SW 1271 (cell line): ENCODE data around the gene ZBTB45.
"Not testable (repeated sequence)": the region's sequence is repeated elsewhere in the genome, so short reads cannot be mapped to it uniquely, and the experiment has no call there.

ENCODE experiments used
- DNase-seq, 2 experiments: peaks; one replicate each; lab custom pipeline; 2025; lab: John Stamatoyannopoulos, UW

Gene ZBTB45

GRCh38 chr19:58510084-58510862 lies 9.3 kb downstream of the ZBTB45 start:
- DNase-seq = no peak

GRCh38 chr19:58509731-58510083 lies 9.9 kb downstream of the ZBTB45 start:
- no peak for DNase-seq

- DNase-seq = not testable (repeated sequence)
Observed at GRCh38 chr19:58507602-58508223, 11.9 kb downstream of the ZBTB45 start.

- no peak for DNase-seq
Observed at GRCh38 chr19:58500242-58500641, 19.4 kb downstream of the ZBTB45 start.

GRCh38 chr19:58499021-58499927 lies 20.3 kb downstream of the ZBTB45 start:
- DNase-seq = peak; percentile 88 to 95

GRCh38 chr19:58498316-58499020 lies 21.1 kb downstream of the ZBTB45 start:
- no peak for DNase-seq

GRCh38 chr19:58497634-58498170 lies 21.9 kb downstream of the ZBTB45 start:
- DNase-seq = no peak

GRCh38 chr19:58492265-58492664 lies 27.3 kb downstream of the ZBTB45 start:
- no peak for DNase-seq

- DNase-seq = no peak
Observed at GRCh38 chr19:58491393-58491792, 28.2 kb downstream of the ZBTB45 start.

- not testable (repeated sequence) for DNase-seq
Observed at GRCh38 chr19:58484349-58484748, 35.3 kb downstream of the ZBTB45 start.

- no peak for DNase-seq
Observed at GRCh38 chr19:58483776-58484175, 35.8 kb downstream of the ZBTB45 start.

GRCh38 chr19:58482372-58482771 lies 37.2 kb downstream of the ZBTB45 start:
- no peak for DNase-seq

- no peak for DNase-seq
Observed at GRCh38 chr19:58480831-58481230, 38.8 kb downstream of the ZBTB45 start.

GRCh38 chr19:58480481-58480830 lies 39.2 kb downstream of the ZBTB45 start:
- no peak for DNase-seq

GRCh38 chr19:58479736-58480480 lies 39.7 kb downstream of the ZBTB45 start:
- no peak for DNase-seq

GRCh38 chr19:58479303-58479702 lies 40.3 kb downstream of the ZBTB45 start:
- no peak for DNase-seq

GRCh38 chr19:58477871-58478270 lies 41.7 kb downstream of the ZBTB45 start:
- DNase-seq = no peak

GRCh38 chr19:58477130-58477529 lies 42.5 kb downstream of the ZBTB45 start:
- no peak for DNase-seq

- peak in 1 of 2 experiments; percentile 5 for DNase-seq
Observed at GRCh38 chr19:58476498-58477015, 43.1 kb downstream of the ZBTB45 start.

- peak; percentile 84 to 93 for DNase-seq
Observed at GRCh38 chr19:58475714-58476497, 43.7 kb downstream of the ZBTB45 start, which contains the start of gene ZNF446. ZNF446 (plus strand) TSS chr19:58476352; CDS start chr19:58477219, 867 bp downstream.
